Left lobe of liver (tissue), 2 donors: ENCODE data around the gene AGRN. TPM values are rescaled to one million over a fixed set of nuclear protein-coding genes. Genes with fewer than 3 reads are reported as not detected.
"Not testable (repeated sequence)": the region's sequence is repeated elsewhere in the genome, so short reads cannot be mapped to it uniquely, and the experiment has no call there.

Experiments
- ATAC-seq: fragments of 200-7000 bp; cut with Tn5 transposase; one replicate; pipeline ENCODE4 v1.9.1; 2020; ENCODE audit warnings: mild to moderate bottlenecking, moderate library complexity
- DNase-seq: peaks from one replicate; pipeline ENCODE4 v3.0.0-alpha.2; 2020; ENCODE audit warnings: low spot score
- total RNA-seq: library from RNA; stranded (reverse); gene quantifications from one replicate; pipeline ENCODE4 v1.2.1, GENCODE V29; 2021
- donor health status: DM: no; HTN: no; CAD: no; lungs with moderate emphysema.
- donor health status: DM: no; HTN: yes; CAD: no.

The AGRN gene
- total RNA-seq, 1 donor from 2014 or later = 39.3 TPM

GRCh38 chr1:1049318-1050165 lies 29.6 kb downstream of the AGRN start:
- no peak for ATAC-seq

GRCh38 chr1:1050577-1051052 lies 30.7 kb downstream of the AGRN start:
- ATAC-seq (no peak), DNase-seq (no peak)

More at GRCh38 chr1:1049318-1050165, 29.6 kb downstream of the AGRN start:
- DNase-seq = no peak

GRCh38 chr1:1051127-1051810 lies 31.3 kb downstream of the AGRN start:
- ATAC-seq (no peak), DNase-seq (no peak)

- DNase-seq (no peak), ATAC-seq (no peak)
Measured at GRCh38 chr1:1052003-1052840, 32.3 kb downstream of the AGRN start.

- DNase-seq (no peak), ATAC-seq (no peak)
Measured at GRCh38 chr1:1053022-1053421, 33.1 kb downstream of the AGRN start.

- DNase-seq (no peak), ATAC-seq (no peak)
Measured at GRCh38 chr1:1053682-1054081, 33.8 kb downstream of the AGRN start.

- ATAC-seq (no peak), DNase-seq (no peak)
Measured at GRCh38 chr1:1054099-1054700, 34.3 kb downstream of the AGRN start.

- DNase-seq = no peak
- no peak for ATAC-seq
Measured at GRCh38 chr1:1054971-1055370, 35.1 kb downstream of the AGRN start.

- DNase-seq (no peak), ATAC-seq (no peak)
Measured at GRCh38 chr1:1055841-1056736, 36.2 kb downstream of the AGRN start.

- not testable (repeated sequence) for ATAC-seq, DNase-seq
Measured at GRCh38 chr1:1057769-1058087, 37.8 kb downstream of the AGRN start.

- ATAC-seq = peak; percentile 75
- DNase-seq = peak; percentile 71
Measured at GRCh38 chr1:1058088-1058905, 38.4 kb downstream of the AGRN start.

GRCh38 chr1:1058921-1059493 lies 39.1 kb downstream of the AGRN start:
- ATAC-seq (peak; percentile 24), DNase-seq (no peak)

GRCh38 chr1:1059494-1060280 lies 39.8 kb downstream of the AGRN start:
- DNase-seq (peak; percentile 89), ATAC-seq (peak; percentile 89)

GRCh38 chr1:1060281-1061000 lies 40.5 kb downstream of the AGRN start:
- ATAC-seq = no peak
- DNase-seq = no peak

- DNase-seq (no peak), ATAC-seq (no peak)
Measured at GRCh38 chr1:1061682-1062345, 41.9 kb downstream of the AGRN start.

GRCh38 chr1:1062348-1063163 lies 42.6 kb downstream of the AGRN start:
- no peak for DNase-seq
- no peak for ATAC-seq
